Colonic mucosa (tissue), 4 donors: ENCODE results near the gene LRMDA. TPM values are rescaled to one million over a fixed set of nuclear protein-coding genes. Genes with fewer than 3 reads are reported as not detected.

Experiments
- DNase-seq: peaks from one replicate; pipeline ENCODE4 v3.0.0-alpha.2; 2020
- H3K27ac ChIP-seq: fragments of 200-600 bp; one replicate; pipeline ENCODE4 v1.8.0; 2021
- H3K27me3 ChIP-seq: fragments of 200-600 bp; one replicate; pipeline ENCODE4 v1.8.0; 2021
- H3K36me3 ChIP-seq: fragments of 200-600 bp; one replicate; pipeline ENCODE4 v1.8.0; 2021
- H3K4me1 ChIP-seq: fragments of 200-600 bp; one replicate; pipeline ENCODE4 v1.8.0; 2021; ENCODE audit warnings: mild to moderate bottlenecking
- H3K4me3 ChIP-seq: fragments of 200-600 bp; one replicate; pipeline ENCODE4 v1.8.0; 2021
- H3K9ac ChIP-seq, 2 donors: one replicate each; pipeline ENCODE4 v1.7.0; 2013; ENCODE audit warnings: control low read depth in 2 of 2, low read depth in 2 of 2, low read length in 2 of 2
- H3K9me3 ChIP-seq: fragments of 200-600 bp; one replicate; pipeline ENCODE4 v1.8.0; 2021
- CTCF ChIP-seq: fragments of 200-600 bp; IDR thresholded peaks from one replicate; pipeline ENCODE4 v1.8.0; 2022; ENCODE audit warnings: antibody characterized with exemption, mild to moderate bottlenecking
- intact Hi-C: fragments of 100-400 bp; cut with DNase I; formaldehyde crosslinking; loops from one replicate; pipeline ENCODE4 v1.14.1; 2022
- total RNA-seq, 2 donors: library from RNA; stranded (reverse); fragmentation: NEBNext Ultra II Directional in 1 of 2; extraction: Animal tissue kit (Norgen Biotek cat#: 25700) in 1 of 2; gene quantifications; one replicate each; pipeline ENCODE4 v1.2.1, GENCODE V29; 2021
- donor health status: healthy.
- donor health status: DM: no; HTN: no; CAD: no.
- donor health status: DM: no; HTN: no; CAD: no.

The LRMDA gene
- total RNA-seq, 2 donors from 2014 or later: 2.5 to 5.2 TPM

GRCh38 chr10:75889051-75889450 lies 457.6 kb downstream of the LRMDA start:
- H3K27ac ChIP-seq: no peak overlapping the region
- no peak for DNase-seq
- no peak overlapping the region for H3K9ac ChIP-seq
- no peaks in the 10 kb centered on the region for H3K27me3 ChIP-seq
- H3K36me3 ChIP-seq: no peaks in the 10 kb centered on the region
- H3K4me3 ChIP-seq: no peak overlapping the region
- no peaks in the 10 kb centered on the region for H3K4me1 ChIP-seq
- intact Hi-C loops: no loop called here
- no peaks in the 10 kb centered on the region for H3K9me3 ChIP-seq
- no peak for TF ChIP-seq CTCF

GRCh38 chr10:75894761-75895160 lies 463.3 kb downstream of the LRMDA start:
- Histone ChIP-seq H3K4me1 (no peaks in the 10 kb centered on the region), H3K27me3 (no peaks in the 10 kb centered on the region), H3K9ac (no peak overlapping the region), H3K27ac (no peak overlapping the region), H3K36me3 (no peaks in the 10 kb centered on the region), H3K4me3 (no peak overlapping the region), H3K9me3 (no peaks in the 10 kb centered on the region)
- DNase-seq: no peak
- no peak for TF ChIP-seq CTCF
- intact Hi-C loops: no loop called here

- no peak overlapping the region for H3K9ac ChIP-seq
- no peaks in the 10 kb centered on the region for H3K36me3 ChIP-seq
- no peaks in the 10 kb centered on the region for H3K4me1 ChIP-seq
- TF ChIP-seq CTCF: no peak
- H3K27me3 ChIP-seq: no peaks in the 10 kb centered on the region
- no peak overlapping the region for H3K4me3 ChIP-seq
- H3K27ac ChIP-seq: no peak overlapping the region
- intact Hi-C loops: no loop called here
- no peaks in the 10 kb centered on the region for H3K9me3 ChIP-seq
- DNase-seq: no peak
These were observed 463.8 kb downstream of the LRMDA start for GRCh38 chr10:75895259-75895658.

GRCh38 chr10:75899816-75900390 lies 468.5 kb downstream of the LRMDA start:
- no peak for DNase-seq
- Histone ChIP-seq H3K27ac (no peak overlapping the region), H3K9me3 (no peaks in the 10 kb centered on the region), H3K36me3 (no peaks in the 10 kb centered on the region), H3K4me3 (no peak overlapping the region), H3K27me3 (no peaks in the 10 kb centered on the region), H3K4me1 (no peaks in the 10 kb centered on the region), H3K9ac (no peak overlapping the region)
- intact Hi-C loops: no loop called here
- TF ChIP-seq CTCF: no peak

- TF ChIP-seq CTCF: no peak
- no peak overlapping the region for H3K4me3 ChIP-seq
These were observed 471.4 kb downstream of the LRMDA start for GRCh38 chr10:75902816-75903215.

More at GRCh38 chr10:75902816-75903215, 471.4 kb downstream of the LRMDA start:
- no peak overlapping the region for H3K9ac ChIP-seq
- H3K36me3 ChIP-seq: no peaks in the 10 kb centered on the region
- intact Hi-C loops: no loop called here
- no peaks in the 10 kb centered on the region for H3K27me3 ChIP-seq
- no peaks in the 10 kb centered on the region for H3K4me1 ChIP-seq
- no peak for DNase-seq
- no peaks in the 10 kb centered on the region for H3K9me3 ChIP-seq
- no peak overlapping the region for H3K27ac ChIP-seq
